ENCODE measurements around the gene PIK3C3.
"Not testable (repeated sequence)": the region's sequence is repeated elsewhere in the genome, so short reads cannot be mapped to it uniquely, and the experiment has no call there.

Gene PIK3C3

GRCh38 chr18:42080340-42080739, 125.3 kb downstream of the PIK3C3 start:
- no peak for DNase-seq

GRCh38 chr18:42082415-42083234, 127.6 kb downstream of the PIK3C3 start:
- no peak for DNase-seq

GRCh38 chr18:42086288-42086687, 131.3 kb downstream of the PIK3C3 start:
- DNase-seq: no peak

- no peak for DNase-seq
Observed at GRCh38 chr18:42087235-42087634, 132.2 kb downstream of the PIK3C3 start.

- DNase-seq: no peak
Observed at GRCh38 chr18:42087876-42088275, 132.8 kb downstream of the PIK3C3 start.

GRCh38 chr18:42092848-42093247, 137.8 kb downstream of the PIK3C3 start:
- DNase-seq: no peak

GRCh38 chr18:42094875-42095274, 139.8 kb downstream of the PIK3C3 start:
- no peak for DNase-seq

- DNase-seq: no peak
Observed at GRCh38 chr18:42095732-42096377, 140.8 kb downstream of the PIK3C3 start.

- no peak for DNase-seq
Observed at GRCh38 chr18:42100248-42100647, 145.2 kb downstream of the PIK3C3 start.

- DNase-seq: no peak
Observed at GRCh38 chr18:42100911-42101310, 145.9 kb downstream of the PIK3C3 start.

- DNase-seq: no peak
Observed at GRCh38 chr18:42105394-42105793, 150.4 kb downstream of the PIK3C3 start.

GRCh38 chr18:42106784-42107183, 151.8 kb downstream of the PIK3C3 start:
- DNase-seq: no peak

GRCh38 chr18:42107287-42107686, 152.3 kb downstream of the PIK3C3 start:
- DNase-seq: no peak

- no peak for DNase-seq
Observed at GRCh38 chr18:42107691-42108450, 152.8 kb downstream of the PIK3C3 start.

GRCh38 chr18:42112147-42112546, 157.1 kb downstream of the PIK3C3 start:
- DNase-seq: not testable (repeated sequence)

- no peak for DNase-seq
Observed at GRCh38 chr18:42112657-42113420, 157.8 kb downstream of the PIK3C3 start.

GRCh38 chr18:42113529-42114191, 158.6 kb downstream of the PIK3C3 start:
- DNase-seq: no peak

GRCh38 chr18:42114310-42114943, 159.4 kb downstream of the PIK3C3 start:
- no peak for DNase-seq

GRCh38 chr18:42126586-42126985, 171.6 kb downstream of the PIK3C3 start:
- DNase-seq: no peak

- DNase-seq: no peak
Observed at GRCh38 chr18:42131066-42131929, 176.3 kb downstream of the PIK3C3 start.

- no peak for DNase-seq
Observed at GRCh38 chr18:42131930-42132244, 176.9 kb downstream of the PIK3C3 start.

All from activated gamma-delta T cell (primary cell).